Right atrium auricular region (tissue), 2 donors: ENCODE results near the gene FBXL22. TPM values are rescaled to one million over a fixed set of nuclear protein-coding genes. Genes with fewer than 3 reads are reported as not detected.

Experiments used
- DNase-seq: peaks from one replicate; pipeline ENCODE4 v3.0.0-alpha.2; 2019; ENCODE audit warnings: low spot score
- H3K27ac ChIP-seq, 2 donors: fragments of 200-600 bp; sonication (generic); 1 replicate in 1 of 2; 2 replicates in 1 of 2; pipeline ENCODE4 v1.5.1; 2016 to 2019
- H3K27me3 ChIP-seq, 2 donors: fragments of 200-600 bp; sonication (generic); one replicate each; pipeline versions ENCODE4 v1.5.1 to v1.6.0; 2017 to 2019
- H3K36me3 ChIP-seq: fragments of 200-600 bp; sonication (generic); one replicate; pipeline ENCODE4 v1.5.1; 2016
- H3K4me1 ChIP-seq, 2 donors: fragments of 200-600 bp; sonication (generic); one replicate each; pipeline versions ENCODE4 v1.5.1 to v1.6.0; 2017 to 2019
- H3K4me3 ChIP-seq, 2 donors: fragments of 200-600 bp; sonication (generic); 1 replicate in 1 of 2; 2 replicates in 1 of 2; pipeline ENCODE4 v1.5.1; 2017 to 2019; ENCODE audit warnings: mild to moderate bottlenecking in 1 of 2, moderate library complexity in 1 of 2
- H3K9me3 ChIP-seq, 2 donors: fragments of 200-600 bp; sonication (generic); one replicate each; pipeline ENCODE4 v1.5.1; 2019
- total RNA-seq, 2 donors: library from RNA; depleted of rRNA; stranded (reverse); fragments of >200 nt; gene quantifications; one replicate each; pipeline ENCODE4 v1.1.0, GENCODE V29; 2016
- TF ChIP-seq, protein P1 (sequence below), 2 donors: fragments of 200-600 bp; sonication (generic); IDR thresholded peaks; one replicate each; pipeline ENCODE4 v1.5.1; 2019; ENCODE audit warnings: antibody characterized with exemption in 2 of 2

The FBXL22 gene
- total RNA-seq, 2 donors from 2014 or later = 13.8 to 20.1 TPM

DNA sequence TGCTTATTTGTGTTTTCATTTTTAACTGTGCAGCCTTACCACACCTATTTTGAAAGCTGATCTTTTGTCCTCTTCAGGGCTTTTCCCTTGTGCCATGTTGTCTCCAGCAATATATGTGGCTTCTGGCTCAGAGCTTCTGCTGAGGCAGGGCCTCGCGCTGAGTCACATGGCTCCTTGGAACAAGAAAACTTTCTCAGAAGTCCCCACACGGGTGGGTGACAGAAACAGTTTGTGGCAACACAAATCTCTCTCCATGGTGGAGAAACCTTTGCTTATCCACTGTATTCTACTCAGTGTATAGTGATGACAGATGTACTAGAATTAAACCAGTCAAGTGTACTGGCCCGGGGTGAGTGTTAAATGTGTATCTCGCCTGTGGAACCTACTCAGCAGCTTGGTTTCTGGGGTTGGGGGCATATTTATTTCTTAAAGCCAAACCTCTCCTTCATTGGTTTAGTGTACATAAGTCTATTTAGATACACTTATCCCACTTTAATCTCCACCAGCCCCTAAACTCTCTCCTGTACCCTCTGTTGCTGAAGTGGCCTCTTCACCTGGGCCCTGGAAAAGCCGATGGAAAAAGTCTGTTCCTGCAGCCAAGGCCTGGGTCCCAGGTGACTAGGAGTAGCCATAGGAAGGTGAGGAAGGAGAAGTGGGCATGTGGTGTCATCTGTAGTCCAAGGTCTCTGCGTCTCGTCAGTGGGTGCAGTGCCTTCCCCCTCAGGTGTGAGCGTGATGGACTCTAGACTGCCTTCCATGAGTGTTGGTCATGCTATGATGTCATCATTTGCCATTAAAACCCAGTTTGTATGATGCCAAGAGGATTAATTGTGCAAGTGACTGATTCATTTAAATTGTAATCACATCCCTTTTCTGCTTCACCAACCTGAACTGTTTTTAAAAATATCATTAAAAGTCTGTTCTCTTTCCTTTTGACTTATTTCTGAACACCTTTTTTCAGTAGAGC is 3.2 kb upstream of the FBXL22 start:
- TF ChIP-seq, protein P1, sequence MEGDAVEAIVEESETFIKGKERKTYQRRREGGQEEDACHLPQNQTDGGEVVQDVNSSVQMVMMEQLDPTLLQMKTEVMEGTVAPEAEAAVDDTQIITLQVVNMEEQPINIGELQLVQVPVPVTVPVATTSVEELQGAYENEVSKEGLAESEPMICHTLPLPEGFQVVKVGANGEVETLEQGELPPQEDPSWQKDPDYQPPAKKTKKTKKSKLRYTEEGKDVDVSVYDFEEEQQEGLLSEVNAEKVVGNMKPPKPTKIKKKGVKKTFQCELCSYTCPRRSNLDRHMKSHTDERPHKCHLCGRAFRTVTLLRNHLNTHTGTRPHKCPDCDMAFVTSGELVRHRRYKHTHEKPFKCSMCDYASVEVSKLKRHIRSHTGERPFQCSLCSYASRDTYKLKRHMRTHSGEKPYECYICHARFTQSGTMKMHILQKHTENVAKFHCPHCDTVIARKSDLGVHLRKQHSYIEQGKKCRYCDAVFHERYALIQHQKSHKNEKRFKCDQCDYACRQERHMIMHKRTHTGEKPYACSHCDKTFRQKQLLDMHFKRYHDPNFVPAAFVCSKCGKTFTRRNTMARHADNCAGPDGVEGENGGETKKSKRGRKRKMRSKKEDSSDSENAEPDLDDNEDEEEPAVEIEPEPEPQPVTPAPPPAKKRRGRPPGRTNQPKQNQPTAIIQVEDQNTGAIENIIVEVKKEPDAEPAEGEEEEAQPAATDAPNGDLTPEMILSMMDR (IDR thresholded peaks at IDR 0.05) = no peak
- no peak overlapping the region for H3K27ac ChIP-seq
- DNase-seq = no peak

DNA sequence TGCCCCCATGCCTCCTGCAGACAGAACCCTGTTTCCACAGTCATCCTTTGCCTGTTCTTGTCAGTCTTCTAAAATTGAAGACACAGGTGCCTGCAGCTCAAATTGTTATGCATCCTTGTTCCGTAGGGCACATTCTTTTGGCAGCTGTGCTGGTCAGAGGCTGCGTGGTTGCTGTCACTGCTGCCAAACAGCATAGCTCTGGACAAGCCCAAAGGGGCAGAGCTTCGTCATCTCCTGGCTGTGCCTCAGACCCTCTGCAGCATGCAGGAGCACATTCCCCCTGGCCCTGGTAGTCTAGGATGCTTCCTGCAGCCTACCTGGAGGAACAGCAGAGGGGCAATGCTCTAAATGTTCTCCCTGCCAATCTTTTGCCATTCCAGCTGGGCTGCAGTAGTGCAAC is 2.1 kb upstream of the FBXL22 start:
- TF ChIP-seq, protein P1 (IDR thresholded peaks at IDR 0.05) = no peak
- Histone ChIP-seq H3K27me3 (no peaks in the 10 kb centered on the region), H3K4me1 (peaks cover 0 to 54% of the 10 kb centered on the region in 2 donors), H3K27ac (peak overlapping the region in 1 of 2 donors; percentile 17), H3K36me3 (peaks cover 26% of the 10 kb centered on the region), H3K4me3 (no peak overlapping the region), H3K9me3 (no peaks in the 10 kb centered on the region)
- DNase-seq = no peak

More for the DNA sequence above, 3.2 kb upstream of the FBXL22 start:
- Histone ChIP-seq H3K4me1 (peaks cover 0 to 44% of the 10 kb centered on the region in 2 donors), H3K4me3 (no peak overlapping the region), H3K9me3 (no peaks in the 10 kb centered on the region), H3K27me3 (no peaks in the 10 kb centered on the region), H3K36me3 (peaks cover 37% of the 10 kb centered on the region)

DNA sequence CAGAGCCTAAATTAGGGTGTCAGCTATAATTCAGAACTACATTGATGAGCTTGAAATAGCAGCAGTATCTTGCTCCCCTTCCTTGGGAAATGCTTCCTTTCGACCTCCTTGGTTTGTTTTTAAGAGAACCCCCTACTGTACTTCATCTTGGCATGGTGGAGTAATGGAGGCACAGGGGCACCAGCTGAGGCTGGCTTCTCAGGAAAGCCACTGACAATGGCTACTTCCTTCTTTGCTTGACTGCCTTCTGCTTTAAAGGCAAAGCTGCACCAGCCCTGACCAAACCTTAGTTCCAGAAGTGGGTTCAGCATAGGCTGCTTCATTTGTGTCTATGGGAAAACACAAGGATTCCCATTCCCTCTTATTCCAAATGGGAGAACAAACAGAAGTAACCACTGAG is 1.5 kb upstream of the FBXL22 start:
- peaks cover 22% of the 10 kb centered on the region for H3K36me3 ChIP-seq
- peak overlapping the region; percentile 92 to 93 for H3K27ac ChIP-seq
- no peaks in the 10 kb centered on the region for H3K27me3 ChIP-seq
- no peak overlapping the region for H3K4me3 ChIP-seq
- H3K9me3 ChIP-seq = no peaks in the 10 kb centered on the region
- DNase-seq = no peak
- TF ChIP-seq, protein P1 (IDR thresholded peaks at IDR 0.05) = no peak
- H3K4me1 ChIP-seq = peaks cover 0 to 58% of the 10 kb centered on the region in 2 donors

DNA sequence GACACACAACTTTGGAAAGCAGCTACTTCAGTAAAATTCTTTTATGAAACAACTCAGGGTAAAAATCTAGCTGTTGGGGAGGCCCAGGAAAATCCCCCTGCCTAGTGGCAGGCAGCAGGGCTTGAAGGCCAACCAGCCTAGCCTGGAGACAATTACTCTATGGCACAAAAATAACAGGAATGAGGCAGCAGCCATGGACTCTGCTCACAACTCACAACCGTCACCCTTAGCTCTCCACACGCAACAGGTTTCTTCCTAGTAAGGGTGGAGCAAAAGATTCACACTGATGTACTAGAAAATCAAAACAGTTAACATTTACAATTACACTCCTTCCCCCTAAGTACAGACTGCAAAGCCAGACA is 530 bp upstream of the FBXL22 start:
- Histone ChIP-seq H3K4me1 (peaks cover 0 to 61% of the 10 kb centered on the region in 2 donors), H3K27ac (peak overlapping the region; percentile 92 to 93), H3K4me3 (peak overlapping the region in 1 of 2 donors; percentile 61), H3K9me3 (no peaks in the 10 kb centered on the region), H3K27me3 (no peaks in the 10 kb centered on the region), H3K36me3 (peaks cover 13% of the 10 kb centered on the region)
- no peak for DNase-seq
- TF ChIP-seq, protein P1 (IDR thresholded peaks at IDR 0.05) = no peak

DNA sequence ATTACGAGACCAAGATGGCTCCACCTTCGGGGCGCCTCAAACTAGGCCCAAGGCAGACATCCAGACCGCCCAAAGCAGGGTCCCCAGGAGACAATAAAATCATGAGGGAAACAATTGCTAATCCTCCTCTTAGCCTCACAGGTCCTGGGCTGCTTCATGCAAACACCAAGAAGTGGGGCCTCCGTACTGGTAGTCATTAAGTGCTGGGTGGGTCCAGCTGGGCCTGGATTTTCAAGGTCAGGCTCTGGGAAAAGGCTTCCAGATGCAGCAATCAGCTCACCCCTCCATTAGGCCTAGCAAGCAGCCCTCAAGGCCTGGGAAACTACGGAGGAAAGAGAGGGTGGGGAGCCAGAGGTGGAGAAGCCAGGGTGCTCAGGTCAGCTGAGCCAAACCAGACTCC is 634 bp downstream of the FBXL22 start:
- H3K36me3 ChIP-seq = peaks cover 8% of the 10 kb centered on the region
- peak overlapping the region; percentile 39 to 61 for H3K4me3 ChIP-seq
- no peaks in the 10 kb centered on the region for H3K27me3 ChIP-seq
- TF ChIP-seq, protein P1 (IDR thresholded peaks at IDR 0.05) = no peak
- no peak for DNase-seq
- H3K9me3 ChIP-seq = no peaks in the 10 kb centered on the region
- peaks cover 0 to 66% of the 10 kb centered on the region in 2 donors for H3K4me1 ChIP-seq
- peak overlapping the region; percentile 92 to 93 for H3K27ac ChIP-seq
